GM12878 (cell line): ENCODE measurements around the gene FAM20A. TPM values are rescaled to one million over a fixed set of nuclear protein-coding genes. Genes with fewer than 3 reads are reported as not detected.

Source experiments
- ATAC-seq: fragments of 200-7000 bp; cut with Tn5 transposase; 3 replicates; pipeline ENCODE4 v1.9.1; 2020; ENCODE audit warnings: mild to moderate bottlenecking, moderate library complexity
- BruUV-seq: library from RNA; stranded (reverse); fragments of 400-500 nt; replicated peaks from 2 replicates; lab custom pipeline; 2021; lab: Mats Ljungman, UMichigan
- CTCF ChIA-PET: fragments of 300-600 bp; sonication (Branson Sonifier 250); formaldehyde crosslinking; extraction: SDS; loops from one replicate; lab custom pipeline; 2021; ENCODE audit warnings: inconsistent platforms; lab: Yijun Ruan, JAX
- POLR2A ChIA-PET: fragments of 350-600 bp; formaldehyde crosslinking; extraction: SDS; loops from one replicate; lab custom pipeline; 2021; ENCODE audit warnings: inconsistent platforms; lab: Charles Lee
- RAD21 ChIA-PET: fragments of 300-600 bp; sonication (Branson Sonifier 250); formaldehyde crosslinking; loops from one replicate; lab custom pipeline; 2023; ENCODE audit warnings: antibody characterized with exemption; ENCODE audit not compliant: unreplicated experiment; lab: Charles Lee
- SMC1A ChIA-PET: fragments of 300-600 bp; sonication (Branson Sonifier 250); formaldehyde crosslinking; loops from one replicate; lab custom pipeline; 2023; ENCODE audit not compliant: unreplicated experiment, uncharacterized antibody; lab: Charles Lee
- DNase-seq: peaks from one replicate; pipeline ENCODE4 v3.0.0-alpha.2; 2011; ENCODE audit warnings: low read depth, low spot score
- FAIRE-seq: peaks from 3 replicates; lab custom pipeline; 2011; peaks lifted over from hg19 to GRCh38; lab: Jason Lieb, UNC
- H2AFZ ChIP-seq: 2 replicates; pipeline ENCODE4 v1.6.0; 2011; ENCODE audit warnings: low read depth, low read length, control low read depth; ENCODE audit not compliant: control insufficient read depth
- H3K27ac ChIP-seq: 2 replicates; pipeline ENCODE4 v1.5.1; 2011; ENCODE audit warnings: control low read depth; ENCODE audit not compliant: control insufficient read depth, insufficient read depth
- H3K27me3 ChIP-seq, 2 experiments: replicated peaks in 1 of 2; 2 replicates each; pipeline versions ENCODE4 v1.6.0 to v1.6.1; 2011; ENCODE audit warnings: low read length in 1 of 2; ENCODE audit not compliant: control insufficient read depth in 2 of 2, insufficient read depth in 2 of 2
- H3K36me3 ChIP-seq, 2 experiments: 2 replicates each; pipeline ENCODE4 v1.5.1; 2011; ENCODE audit warnings: low read length in 1 of 2; ENCODE audit not compliant: control insufficient read depth in 2 of 2, insufficient read depth in 2 of 2
- H3K4me1 ChIP-seq: 2 replicates; pipeline ENCODE4 v1.6.1; 2011; ENCODE audit warnings: mild to moderate bottlenecking, low read length, moderate library complexity, mixed read lengths; ENCODE audit not compliant: control insufficient read depth, insufficient read depth
- H3K4me2 ChIP-seq: 2 replicates; pipeline ENCODE4 v1.6.0; 2011; ENCODE audit warnings: control low read depth; ENCODE audit not compliant: control insufficient read depth, insufficient read depth
- H3K4me3 ChIP-seq: fragments of 200-600 bp; sonication (generic); 2 replicates; pipeline ENCODE4 v1.5.1; 2016
- H3K79me2 ChIP-seq: 2 replicates; pipeline ENCODE4 v1.6.0; 2011; ENCODE audit warnings: low read length; ENCODE audit not compliant: control insufficient read depth, insufficient read depth
- H3K9ac ChIP-seq: 2 replicates; pipeline ENCODE4 v1.8.0; 2011; ENCODE audit warnings: low read length, control low read depth, mixed read lengths; ENCODE audit not compliant: control insufficient read depth, insufficient read depth
- H3K9me3 ChIP-seq: replicated peaks from 3 replicates; pipeline ENCODE4 v1.5.1; 2011; ENCODE audit warnings: mild to moderate bottlenecking, low read length; ENCODE audit not compliant: control insufficient read depth, insufficient read depth
- H4K20me1 ChIP-seq: 2 replicates; pipeline ENCODE4 v1.6.0; 2011; ENCODE audit not compliant: control insufficient read depth, insufficient read depth
- BCL3 ChIP-seq: IDR thresholded peaks from 2 replicates; pipeline ENCODE4 v1.6.1; 2011; ENCODE audit warnings: borderline replicate concordance, low read depth, mild to moderate bottlenecking, moderate library complexity, low read length; ENCODE audit not compliant: insufficient read depth, poor library complexity, severe bottlenecking
- CEBPB ChIP-seq, 2 experiments: fragments of 150-350 bp in 1 of 2; IDR thresholded peaks; 2 replicates each; pipeline ENCODE4 v1.6.1; 2012 to 2014; ENCODE audit warnings: low read depth in 2 of 2, low read length in 2 of 2, borderline replicate concordance in 1 of 2, inconsistent platforms in 1 of 2
- CREM ChIP-seq: IDR thresholded peaks from 2 replicates; pipeline ENCODE4 v1.6.1; 2014; ENCODE audit warnings: antibody characterized with exemption, low read depth
- CUX1 ChIP-seq: IDR thresholded peaks from 2 replicates; pipeline ENCODE4 v1.6.1; 2012; ENCODE audit warnings: improper control_type of control experiment, low read depth, low read length; ENCODE audit not compliant: insufficient replicate concordance
- GATAD2B ChIP-seq: fragments of 450-650 bp; conservative IDR thresholded peaks from 2 replicates; pipeline ENCODE4 v1.6.1; 2017; ENCODE audit warnings: low read depth, mild to moderate bottlenecking, moderate library complexity
- IKZF1 ChIP-seq: fragments of 450-650 bp; conservative IDR thresholded peaks from 2 replicates; pipeline ENCODE4 v1.6.1; 2017; ENCODE audit warnings: antibody characterized with exemption, mild to moderate bottlenecking
- MYB ChIP-seq: fragments of 150-350 bp; IDR thresholded peaks from 2 replicates; pipeline ENCODE4 v1.6.1; 2014; ENCODE audit warnings: mild to moderate bottlenecking, low read depth, low read length, borderline replicate concordance
- NFXL1 ChIP-seq: fragments of 450-650 bp; IDR thresholded peaks from 2 replicates; pipeline ENCODE4 v1.6.1; 2017; ENCODE audit warnings: antibody characterized with exemption, mild to moderate bottlenecking, borderline replicate concordance
- SPI1 ChIP-seq: IDR thresholded peaks from 2 replicates; pipeline ENCODE4 v1.6.1; 2011; ENCODE audit warnings: low read depth, mild to moderate bottlenecking, low read length, moderate library complexity, borderline replicate concordance; ENCODE audit not compliant: insufficient read depth
- TBL1XR1 ChIP-seq: IDR thresholded peaks from 2 replicates; pipeline ENCODE4 v1.6.1; 2012; ENCODE audit warnings: low read depth, low read length, improper control_type of control experiment
- YY1 ChIP-seq: IDR thresholded peaks from 2 replicates; pipeline ENCODE4 v1.6.1; 2011; ENCODE audit warnings: low read depth, mild to moderate bottlenecking, low read length
- ZNF24 ChIP-seq: fragments of 450-650 bp; IDR thresholded peaks from 2 replicates; pipeline ENCODE4 v1.6.1; 2017; ENCODE audit warnings: antibody characterized with exemption, mild to moderate bottlenecking
- ZNF274 ChIP-seq: IDR thresholded peaks from one replicate; pipeline ENCODE4 v1.8.0; 2011; ENCODE audit not compliant: insufficient read length, insufficient read depth
- WGBS: methylation state at CpG from one replicate; pipeline ENCODE4 v1.1.6; 2016; ENCODE audit warnings: low lambda C conversion rate; ENCODE audit not compliant: insufficient replicate concordance, insufficient coverage; ENCODE audit errors: missing lambda C conversion rate; 5-methylcytosine and 5-hydroxymethylcytosine counted together
- in situ Hi-C: fragments of 300-500 bp; cut with MboI; formaldehyde crosslinking; loops from 9 replicates; pipeline ENCODE4 v1.14.3; 2018; ENCODE audit warnings: mixed read lengths
- intact Hi-C: fragments of 100-400 bp; cut with micrococcal nuclease; formaldehyde crosslinking; loops from one replicate; pipeline ENCODE4 v1.14.2; 2022; ENCODE audit not compliant: unreplicated experiment
- polyA plus RNA-seq, 11 experiments: library from polyadenylated mRNA; depleted of rRNA in 4 of 11; unstranded in 6 of 11; stranded (reverse) in 5 of 11; fragments of >200 nt; fragmentation: Nextera tagmentation in 4 of 11; fragmentation: Illumina TruSeq in 1 of 11; extraction: Ambion mirVana in 4 of 11; extraction: Trizol in 1 of 11; gene quantifications; 1 replicate in 1 of 11; 2 replicates in 10 of 11; pipeline versions ENCODE4 v1.2.1 to v1.2.3, GENCODE V29; 2011 to 2016; ENCODE audit warnings: inconsistent platforms in 2 of 11, missing spikeins in 2 of 11, low read depth in 1 of 11
- total RNA-seq, 4 experiments: library from RNA; depleted of rRNA in 3 of 4; stranded (reverse); fragments of >200 nt in 3 of 4; fragmentation: Illumina TruSeq in 1 of 4; extraction: Trizol in 1 of 4; gene quantifications; 2 replicates each; pipeline versions ENCODE4 v1.2.1 to v1.2.3, GENCODE V29; 2013 to 2021
- TF ChIP-seq, protein P1 (sequence below): fragments of 450-650 bp; IDR thresholded peaks from 2 replicates; pipeline ENCODE4 v1.6.1; 2017; ENCODE audit warnings: mild to moderate bottlenecking

FAM20A gene
- total and polyA plus RNA-seq, 10 of the 15 experiments (the other 5 are each of a cell fraction or from before 2014, with no cell fraction given) = 0.13 TPM; not detected in 9

DNA sequence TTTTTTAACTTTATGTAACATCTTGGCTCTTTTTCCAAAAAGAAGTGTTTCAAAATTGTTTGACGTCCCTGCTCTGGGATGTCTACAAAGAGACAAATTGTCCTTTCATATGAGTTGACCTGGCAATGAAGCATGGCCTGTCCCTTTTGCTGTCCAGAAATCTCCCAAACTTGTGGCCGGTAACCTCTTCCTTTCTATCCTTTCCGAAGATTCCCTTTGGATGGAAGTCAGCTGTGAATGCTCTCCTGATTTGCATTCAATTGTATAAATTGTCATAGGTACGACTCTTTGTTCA lies 40.9 kb upstream of the FAM20A start (continued):
- TF ChIP-seq BCL3 (no peak), NFXL1 (no peak)

- intact Hi-C loops = no loop called here
- ATAC-seq (no peak), FAIRE-seq (no peak), DNase-seq (no peak)
- ChIA-PET SMC1A (no interaction called here), CTCF (no interaction called here), RAD21 (no interaction called here), POLR2A (no interaction called here)
- BruUV-seq = no TSS peak
- Histone ChIP-seq H4K20me1 (no peaks in the 10 kb centered on the region), H3K27ac (no peak overlapping the region), H3K4me2 (no peak overlapping the region), H2AFZ (no peak overlapping the region), H3K79me2 (no peaks in the 10 kb centered on the region), H3K36me3 (no peaks in the 10 kb centered on the region), H3K27me3 (peaks cover 0 to 2% of the 10 kb centered on the region in 2 experiments; a peak in 1 of 4 replicates), H3K4me3 (no peak overlapping the region), H3K9ac (no peak overlapping the region), H3K9me3 (no peaks in the 10 kb centered on the region), H3K4me1 (no peaks in the 10 kb centered on the region)
- WGBS = 33% methylated on average over 9 of the region's 9 CpGs
- in situ Hi-C loops = no loop called here
- TF ChIP-seq YY1 = no peak
- TF ChIP-seq, protein P1, sequence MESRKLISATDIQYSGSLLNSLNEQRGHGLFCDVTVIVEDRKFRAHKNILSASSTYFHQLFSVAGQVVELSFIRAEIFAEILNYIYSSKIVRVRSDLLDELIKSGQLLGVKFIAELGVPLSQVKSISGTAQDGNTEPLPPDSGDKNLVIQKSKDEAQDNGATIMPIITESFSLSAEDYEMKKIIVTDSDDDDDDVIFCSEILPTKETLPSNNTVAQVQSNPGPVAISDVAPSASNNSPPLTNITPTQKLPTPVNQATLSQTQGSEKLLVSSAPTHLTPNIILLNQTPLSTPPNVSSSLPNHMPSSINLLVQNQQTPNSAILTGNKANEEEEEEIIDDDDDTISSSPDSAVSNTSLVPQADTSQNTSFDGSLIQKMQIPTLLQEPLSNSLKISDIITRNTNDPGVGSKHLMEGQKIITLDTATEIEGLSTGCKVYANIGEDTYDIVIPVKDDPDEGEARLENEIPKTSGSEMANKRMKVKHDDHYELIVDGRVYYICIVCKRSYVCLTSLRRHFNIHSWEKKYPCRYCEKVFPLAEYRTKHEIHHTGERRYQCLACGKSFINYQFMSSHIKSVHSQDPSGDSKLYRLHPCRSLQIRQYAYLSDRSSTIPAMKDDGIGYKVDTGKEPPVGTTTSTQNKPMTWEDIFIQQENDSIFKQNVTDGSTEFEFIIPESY = no peak
- TF ChIP-seq NFXL1 = no peak
- no peak for TF ChIP-seq CREM
- TF ChIP-seq GATAD2B = no peak
- TF ChIP-seq TBL1XR1 = no peak
- no peak for TF ChIP-seq SPI1
- no peak for TF ChIP-seq ZNF24
- no peak for TF ChIP-seq MYB
- no peak for TF ChIP-seq IKZF1
- no peak for TF ChIP-seq ZNF274
- TF ChIP-seq CEBPB (IDR thresholded peaks at IDR 0.05; ENCODE audit: borderline replicate concordance in 1 of 2, low read depth in 2 of 2, low read length in 2 of 2) = no peak
- TF ChIP-seq CUX1 = no peak
These were observed 40.3 kb upstream of the FAM20A start for GRCh38 chr17:68641276-68642117.
